Immature natural killer cell (primary cell): ENCODE data around the gene SPANXD. TPM values are rescaled to one million over a fixed set of nuclear protein-coding genes. Genes with fewer than 3 reads are reported as not detected.
"Not testable (repeated sequence)": the region's sequence is repeated elsewhere in the genome, so short reads cannot be mapped to it uniquely, and the experiment has no call there.

ENCODE experiments used
- DNase-seq, 3 donors: peaks; one replicate each; pipeline ENCODE4 v3.0.0; 2022; ENCODE audit warnings: mixed read lengths in 1 of 3
- H3K27ac Mint-ChIP-seq, 6 donors: one replicate each; pipeline ENCODE4 v1.8.0; 2020; ENCODE audit warnings: mixed read lengths in 6 of 6, mild to moderate bottlenecking in 5 of 6, inconsistent platforms in 4 of 6, moderate library complexity in 3 of 6
- H3K27me3 Mint-ChIP-seq, 3 donors: one replicate each; pipeline ENCODE4 v1.8.0; 2020 to 2021; ENCODE audit warnings: low read depth in 3 of 3, mild to moderate bottlenecking in 3 of 3, mixed read lengths in 3 of 3, moderate library complexity in 3 of 3, inconsistent platforms in 1 of 3
- H3K36me3 Mint-ChIP-seq, 3 donors: one replicate each; pipeline ENCODE4 v1.8.0; 2020; ENCODE audit warnings: mixed read lengths in 3 of 3, inconsistent platforms in 2 of 3, mild to moderate bottlenecking in 2 of 3
- H3K4me1 Mint-ChIP-seq, 2 donors: one replicate each; pipeline ENCODE4 v1.8.0; 2020; ENCODE audit warnings: inconsistent platforms in 2 of 2, mild to moderate bottlenecking in 2 of 2, mixed read lengths in 2 of 2, moderate library complexity in 1 of 2
- H3K4me3 Mint-ChIP-seq, 5 donors: one replicate each; pipeline ENCODE4 v1.8.0; 2020; ENCODE audit warnings: mild to moderate bottlenecking in 5 of 5, mixed read lengths in 5 of 5, inconsistent platforms in 3 of 5, moderate library complexity in 3 of 5
- H3K9me3 Mint-ChIP-seq, 6 donors: one replicate each; pipeline ENCODE4 v1.8.0; 2020; ENCODE audit warnings: mild to moderate bottlenecking in 6 of 6, mixed read lengths in 6 of 6, inconsistent platforms in 4 of 6, moderate library complexity in 3 of 6
- polyA plus RNA-seq, 3 donors: library from polyadenylated mRNA; unstranded; fragments of 300-500 nt; fragmentation: Illumina TruSeq; gene quantifications; one replicate each; pipeline ENCODE4 v1.2.3, GENCODE V29; 2021

SPANXD gene, protein sequence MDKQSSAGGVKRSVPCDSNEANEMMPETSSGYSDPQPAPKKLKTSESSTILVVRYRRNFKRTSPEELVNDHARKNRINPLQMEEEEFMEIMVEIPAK
- polyA plus RNA-seq, result not detected

DNA sequence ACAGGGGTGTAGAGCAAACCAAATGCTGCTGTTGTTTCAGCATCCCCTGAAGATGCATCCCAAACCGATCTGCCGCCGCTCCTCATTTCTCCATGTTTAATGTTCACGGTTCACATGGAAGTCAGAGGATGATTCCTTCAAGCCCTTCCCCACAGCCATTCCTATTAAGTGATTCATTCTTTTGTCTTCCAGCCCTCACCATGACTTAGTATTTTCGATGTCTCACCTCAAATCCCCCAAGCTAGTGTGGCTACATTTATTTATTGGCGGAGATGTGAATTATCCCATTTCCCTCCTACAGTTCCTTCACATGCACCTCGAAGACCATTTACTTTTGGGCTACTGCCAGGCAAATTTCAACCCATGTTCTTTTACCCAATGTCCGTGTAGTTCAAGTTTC lies at the start of gene SPANXD:
TSS of gene SPANXD (minus strand) at position 101 of the 400 bp plus-strand sequence. CDS start 334 bp downstream, outside the sequence.
- H3K36me3 Mint-ChIP-seq, H3K27ac Mint-ChIP-seq, H3K9me3 Mint-ChIP-seq, DNase-seq, H3K4me3 Mint-ChIP-seq, H3K27me3 Mint-ChIP-seq, H3K4me1 Mint-ChIP-seq: not testable (repeated sequence)

DNA sequence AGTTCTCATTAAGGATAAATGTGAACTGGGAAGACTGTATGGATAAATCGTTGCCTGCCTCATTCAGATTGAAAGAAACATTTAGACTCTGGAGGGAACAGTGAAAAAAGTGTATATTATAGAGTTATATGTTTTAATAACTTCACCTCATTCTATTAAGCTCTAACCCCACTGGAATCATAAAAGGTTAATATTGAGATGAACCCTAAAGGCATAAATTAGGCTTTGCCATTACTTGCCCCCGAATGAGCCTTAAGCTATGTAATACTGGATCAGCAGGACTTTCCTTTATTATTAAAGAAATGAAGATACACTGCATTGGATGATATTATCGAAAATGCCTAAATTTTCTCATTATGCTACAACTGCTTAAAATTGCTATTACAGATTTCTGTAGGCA lies 44.1 kb upstream of the SPANXD start:
- Mint-ChIP-seq H3K36me3 (no peaks in the 10 kb centered on the region), H3K27me3 (peaks cover 0 to 6% (median 1%) of the 10 kb centered on the region in 3 donors), H3K4me3 (no peak overlapping the region), H3K27ac (no peak overlapping the region), H3K4me1 (no peaks in the 10 kb centered on the region), H3K9me3 (peaks cover 0 to 4% (median 2%) of the 10 kb centered on the region in 6 donors)
- no peak for DNase-seq

DNA sequence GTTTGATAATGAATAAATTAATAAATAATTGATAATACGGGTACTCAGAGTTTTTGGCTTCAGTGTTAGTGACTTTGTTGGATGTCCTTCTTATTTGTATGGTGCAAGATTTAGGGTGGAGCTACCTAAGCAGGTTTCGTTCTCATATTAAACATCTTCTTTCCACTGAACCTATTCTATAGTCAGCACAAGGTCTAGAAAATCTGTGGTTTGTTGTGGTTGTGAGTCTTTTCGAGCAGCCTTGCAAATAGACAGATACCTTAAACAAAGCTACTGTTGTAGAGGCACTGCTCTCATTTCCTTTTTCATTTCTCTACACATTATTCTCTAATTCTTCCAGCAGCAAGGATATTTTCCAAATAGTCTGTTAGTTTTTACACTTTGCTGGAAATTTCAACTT lies 38.1 kb upstream of the SPANXD start:
- Mint-ChIP-seq H3K4me3 (no peak overlapping the region), H3K36me3 (no peaks in the 10 kb centered on the region), H3K27ac (no peak overlapping the region), H3K4me1 (no peaks in the 10 kb centered on the region), H3K9me3 (peaks cover 0 to 5% (median under 1%) of the 10 kb centered on the region in 6 donors), H3K27me3 (peaks cover 1 to 6% (median 3%) of the 10 kb centered on the region in 3 donors)
- DNase-seq, result no peak

DNA sequence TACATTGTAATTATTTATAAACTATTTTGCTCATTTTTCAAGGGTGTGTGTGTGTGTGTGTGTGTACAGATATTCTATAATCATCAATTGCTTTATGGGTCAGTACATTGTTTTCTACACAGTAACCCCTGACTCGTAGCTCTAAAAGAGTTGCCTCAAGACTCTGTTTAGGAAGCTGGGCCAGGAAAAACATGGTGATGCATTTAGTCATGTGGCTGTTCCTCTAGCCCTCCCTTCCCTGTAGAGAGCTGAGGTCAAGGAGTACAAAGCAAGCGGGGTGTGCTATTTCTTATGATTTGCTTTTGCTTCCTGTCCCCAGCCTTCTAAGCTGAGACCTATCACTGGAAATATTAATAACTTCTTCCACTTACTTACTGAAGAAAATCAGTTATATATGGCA lies 34.8 kb upstream of the SPANXD start:
- Mint-ChIP-seq H3K4me1 (no peaks in the 10 kb centered on the region), H3K9me3 (peaks cover 0 to 5% (median 0%) of the 10 kb centered on the region in 6 donors), H3K27me3 (peaks cover 0 to 6% (median 3%) of the 10 kb centered on the region in 3 donors), H3K36me3 (no peaks in the 10 kb centered on the region), H3K27ac (no peak overlapping the region), H3K4me3 (no peak overlapping the region)
- DNase-seq, result no peak

DNA sequence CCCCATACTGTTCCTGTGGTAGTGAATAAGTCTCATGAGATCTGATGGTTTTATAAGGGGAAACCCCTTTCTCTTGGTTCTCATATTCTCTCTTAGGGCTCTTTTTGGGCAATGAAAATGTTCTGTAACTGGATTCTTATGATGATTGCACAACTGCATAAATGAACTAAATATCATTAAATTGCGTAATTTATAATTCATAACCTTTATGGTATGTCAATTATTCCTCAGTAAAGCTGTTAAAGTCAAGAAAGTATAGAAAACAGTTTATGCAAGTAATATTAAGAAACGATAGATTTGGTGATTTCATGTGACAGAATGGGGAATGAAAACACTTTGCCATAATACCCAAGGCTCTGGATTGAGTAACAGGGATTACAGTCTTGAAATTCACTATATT lies 33.5 kb upstream of the SPANXD start:
- no peak overlapping the region for H3K27ac Mint-ChIP-seq
- H3K36me3 Mint-ChIP-seq, result no peaks in the 10 kb centered on the region

DNA sequence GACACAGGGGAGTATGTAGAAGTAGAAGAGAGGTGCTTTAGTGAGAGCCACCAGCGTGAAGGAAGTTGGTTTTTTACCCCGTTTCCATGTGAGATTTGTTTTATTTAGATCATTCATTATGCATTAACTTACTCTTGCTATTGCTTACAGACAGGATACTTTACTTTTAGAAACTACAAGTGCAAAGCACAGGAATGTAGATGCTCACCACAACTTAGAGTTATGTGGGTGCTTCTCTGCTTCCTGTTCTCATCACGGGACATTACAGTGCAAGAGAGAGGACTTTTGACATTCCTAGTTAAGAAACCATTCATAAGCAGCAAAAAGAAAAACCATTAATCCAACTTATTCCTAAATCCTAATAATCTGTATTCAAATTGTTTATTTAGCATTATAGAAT lies 25.6 kb upstream of the SPANXD start:
- no peak overlapping the region for H3K27ac Mint-ChIP-seq
- no peaks in the 10 kb centered on the region for H3K36me3 Mint-ChIP-seq
- no peak for DNase-seq
- peaks cover 0 to 6% (median 1%) of the 10 kb centered on the region in 6 donors for H3K9me3 Mint-ChIP-seq
- H3K4me3 Mint-ChIP-seq, result no peak overlapping the region
- peaks cover 0 to 6% (median 6%) of the 10 kb centered on the region in 3 donors for H3K27me3 Mint-ChIP-seq
- H3K4me1 Mint-ChIP-seq, result no peaks in the 10 kb centered on the region

More for the DNA sequence above, 33.5 kb upstream of the SPANXD start:
- Mint-ChIP-seq H3K27me3 (peaks cover 0 to 6% (median 0%) of the 10 kb centered on the region in 3 donors), H3K4me1 (no peaks in the 10 kb centered on the region), H3K4me3 (no peak overlapping the region), H3K9me3 (no peaks in the 10 kb centered on the region)
- no peak for DNase-seq

DNA sequence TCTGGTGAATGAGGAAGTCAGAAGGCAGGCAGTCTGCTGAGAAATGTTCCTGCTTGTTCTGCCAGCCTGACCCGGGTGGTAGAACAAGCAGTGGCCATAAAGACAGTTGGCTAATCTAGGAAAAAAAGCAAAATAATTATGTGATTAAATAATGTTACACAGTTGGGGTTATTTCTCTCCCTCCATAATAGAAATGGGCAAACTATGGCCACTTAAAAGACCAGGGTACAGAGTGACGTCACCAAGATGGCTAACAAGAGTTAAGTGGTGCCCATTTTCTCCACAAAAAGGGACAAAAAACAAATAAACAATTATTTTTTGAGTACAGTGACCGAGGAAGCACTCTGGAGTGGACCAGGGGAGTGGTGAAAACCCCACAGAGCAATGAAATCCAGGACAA lies 16.1 kb upstream of the SPANXD start:
- no peaks in the 10 kb centered on the region for H3K4me1 Mint-ChIP-seq
- H3K27ac Mint-ChIP-seq, result no peak overlapping the region
- H3K27me3 Mint-ChIP-seq, result peaks cover 1 to 3% (median 2%) of the 10 kb centered on the region in 3 donors
- H3K36me3 Mint-ChIP-seq, result no peaks in the 10 kb centered on the region
- no peak for DNase-seq
- no peak overlapping the region for H3K4me3 Mint-ChIP-seq
- peaks cover 0 to 8% (median 1%) of the 10 kb centered on the region in 6 donors for H3K9me3 Mint-ChIP-seq

DNA sequence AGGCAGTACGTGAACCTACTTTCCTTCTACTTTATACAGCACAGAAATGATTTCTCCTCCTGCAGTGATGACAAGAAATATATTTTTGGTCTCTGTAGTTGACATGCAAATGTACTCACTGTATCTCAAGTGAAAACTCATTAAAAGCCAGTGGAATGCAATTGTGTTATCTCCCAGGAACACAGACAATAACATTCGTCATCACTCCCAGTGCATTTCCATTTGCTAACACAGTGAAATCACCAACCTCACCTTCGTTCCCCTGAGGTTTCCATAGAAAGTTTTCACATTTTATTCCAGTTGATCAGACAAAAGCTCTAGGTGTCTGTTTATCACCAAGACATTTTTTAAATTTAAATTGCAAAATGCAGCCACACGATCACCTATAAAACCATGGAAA lies 2.5 kb upstream of the SPANXD start:
- peaks cover 0 to 3% (median 0%) of the 10 kb centered on the region in 3 donors for H3K27me3 Mint-ChIP-seq
- H3K36me3 Mint-ChIP-seq, result no peaks in the 10 kb centered on the region
- H3K4me3 Mint-ChIP-seq, result no peak overlapping the region
- DNase-seq, result no peak
- H3K4me1 Mint-ChIP-seq, result no peaks in the 10 kb centered on the region
- H3K9me3 Mint-ChIP-seq, result peaks cover 0 to 5% (median 0%) of the 10 kb centered on the region in 6 donors
- H3K27ac Mint-ChIP-seq, result no peak overlapping the region

DNA sequence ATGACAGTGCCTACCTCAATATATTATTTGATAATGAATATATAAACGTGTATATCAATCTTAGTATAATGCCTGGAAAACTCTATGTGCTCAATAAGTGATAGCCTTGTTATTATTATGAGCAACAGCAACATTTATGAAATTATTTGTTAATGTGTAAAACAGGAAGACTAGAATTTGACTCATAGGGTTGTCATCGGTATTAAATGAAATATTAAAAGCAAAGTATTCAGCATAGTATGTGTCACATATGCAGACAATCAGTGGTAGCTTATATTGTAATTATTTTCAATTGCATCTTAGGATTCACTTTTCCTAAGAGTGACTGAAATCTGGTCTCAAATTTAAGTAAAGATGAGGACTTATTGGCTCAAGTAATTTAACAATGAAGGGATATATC lies 24.6 kb downstream of the SPANXD start:
- no peaks in the 10 kb centered on the region for H3K4me1 Mint-ChIP-seq
- DNase-seq, result no peak
- H3K27me3 Mint-ChIP-seq, result no peaks in the 10 kb centered on the region
- peaks cover 0 to 5% (median 0%) of the 10 kb centered on the region in 6 donors for H3K9me3 Mint-ChIP-seq
- no peaks in the 10 kb centered on the region for H3K36me3 Mint-ChIP-seq
- H3K4me3 Mint-ChIP-seq, result no peak overlapping the region
- H3K27ac Mint-ChIP-seq, result no peak overlapping the region

DNA sequence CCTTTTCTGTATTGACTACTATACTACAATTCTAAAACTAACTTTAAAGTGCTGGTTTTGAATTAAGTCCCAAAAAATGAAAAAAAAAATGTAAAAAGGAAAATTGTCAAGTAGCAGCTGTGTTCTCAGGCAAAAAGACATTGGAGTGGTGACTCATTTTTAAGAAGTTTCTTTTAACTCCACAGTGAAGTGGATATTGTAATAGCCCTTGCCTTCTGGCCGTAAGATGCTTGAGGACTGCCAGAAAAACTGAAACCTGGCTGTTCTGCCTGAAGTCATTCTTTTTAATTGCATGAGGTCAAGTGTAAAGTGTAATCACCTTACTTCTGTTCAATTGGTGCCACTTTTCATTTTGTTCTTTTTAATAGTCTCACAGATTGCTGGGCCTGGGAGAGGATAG lies 28.9 kb downstream of the SPANXD start:
- Mint-ChIP-seq H3K4me1 (no peaks in the 10 kb centered on the region), H3K27ac (no peak overlapping the region), H3K9me3 (peaks cover 0 to 1% (median 0%) of the 10 kb centered on the region in 6 donors), H3K27me3 (peaks cover 0 to 2% (median 0%) of the 10 kb centered on the region in 3 donors), H3K36me3 (no peaks in the 10 kb centered on the region), H3K4me3 (no peak overlapping the region)
- no peak for DNase-seq

DNA sequence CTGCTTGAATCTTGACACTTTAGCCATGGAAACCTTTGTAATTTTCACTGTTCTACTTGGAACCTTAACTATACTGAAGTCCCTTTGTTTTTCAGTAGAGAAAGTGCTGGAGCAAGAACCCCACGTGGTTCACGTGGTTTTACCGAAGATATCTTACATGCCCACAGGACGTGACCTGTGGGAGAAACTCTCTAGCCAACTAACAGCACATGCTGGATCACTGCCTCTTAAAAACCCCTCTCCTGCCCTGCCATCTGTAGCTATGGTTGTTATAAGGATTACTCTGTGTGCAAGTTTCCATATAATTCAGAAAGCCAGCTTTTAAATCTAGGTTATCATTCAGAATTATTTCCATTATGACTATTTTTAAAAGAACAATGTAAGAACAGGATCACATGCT lies 30.2 kb downstream of the SPANXD start:
- DNase-seq, result no peak
- Mint-ChIP-seq H3K4me3 (no peak overlapping the region), H3K27ac (no peak overlapping the region), H3K36me3 (no peaks in the 10 kb centered on the region), H3K9me3 (peaks cover 0 to 1% (median 0%) of the 10 kb centered on the region in 6 donors), H3K4me1 (no peaks in the 10 kb centered on the region), H3K27me3 (peaks cover 0 to 2% (median 0%) of the 10 kb centered on the region in 3 donors)

DNA sequence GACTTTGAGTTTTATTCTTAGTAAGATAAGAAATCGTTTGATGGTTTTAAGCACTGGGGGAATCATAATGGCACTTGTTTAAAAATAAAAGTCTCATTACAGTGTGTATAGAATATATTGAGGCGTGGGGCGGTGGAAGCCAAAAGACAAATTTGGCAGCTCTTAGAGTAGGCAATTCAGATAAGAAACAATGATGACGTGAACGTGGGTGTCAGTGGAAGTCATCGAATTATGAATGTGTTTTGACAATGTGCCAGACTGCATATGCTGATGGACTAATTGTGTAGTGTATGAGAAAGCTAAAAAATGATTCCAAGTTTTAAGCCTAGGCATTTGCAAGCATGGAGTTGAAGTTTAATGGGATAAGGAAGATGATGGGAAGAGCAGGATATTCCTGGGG lies 35.8 kb downstream of the SPANXD start:
- DNase-seq, result no peak
- Mint-ChIP-seq H3K27ac (no peak overlapping the region), H3K36me3 (no peaks in the 10 kb centered on the region), H3K9me3 (peaks cover 0 to 5% (median under 1%) of the 10 kb centered on the region in 6 donors), H3K4me3 (no peak overlapping the region), H3K4me1 (no peaks in the 10 kb centered on the region), H3K27me3 (peaks cover 0 to 4% (median 0%) of the 10 kb centered on the region in 3 donors)

DNA sequence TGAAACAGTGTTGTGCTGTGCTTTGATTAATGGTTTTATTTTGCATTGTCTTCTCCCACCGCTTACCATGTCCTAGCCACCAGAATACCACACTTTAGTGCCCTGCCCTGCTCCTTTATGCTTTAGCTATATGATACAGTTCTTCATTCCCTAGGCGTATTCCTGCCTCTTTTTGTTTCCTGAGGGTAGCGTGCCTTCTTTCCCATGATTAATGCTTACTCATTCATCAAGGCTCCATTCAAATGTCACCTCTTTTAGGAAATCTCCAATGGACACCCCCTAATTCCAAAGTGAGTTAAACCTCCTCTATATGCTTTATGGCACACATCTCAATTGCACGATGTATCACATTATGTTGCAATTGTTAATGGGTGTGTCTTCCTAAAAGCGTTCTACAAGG lies 46.3 kb downstream of the SPANXD start:
- DNase-seq, result no peak
- no peak overlapping the region for H3K4me3 Mint-ChIP-seq
- no peaks in the 10 kb centered on the region for H3K36me3 Mint-ChIP-seq
- H3K9me3 Mint-ChIP-seq, result peaks cover 0 to 5% (median 0%) of the 10 kb centered on the region in 6 donors
- H3K27me3 Mint-ChIP-seq, result peaks cover 0 to 6% (median 2%) of the 10 kb centered on the region in 3 donors
- H3K27ac Mint-ChIP-seq, result no peak overlapping the region
- H3K4me1 Mint-ChIP-seq, result no peaks in the 10 kb centered on the region
